Naive thymus-derived CD4-positive, alpha-beta T cell (primary cell): ENCODE results near the gene SERPINF2. TPM values are rescaled to one million over a fixed set of nuclear protein-coding genes. Genes with fewer than 3 reads are reported as not detected.
A peak's percentile ranks its signal among the peaks of the same experiment; 100 is the strongest.

Experiments used
- ATAC-seq: fragments of 150-1000 bp; cut with Tn5 transposase; 2 replicates; pipeline ENCODE4 v1.10.0; 2021; ENCODE audit warnings: mild to moderate bottlenecking, moderate library complexity
- CTCF ChIA-PET: fragments of 350-600 bp; sonication (Branson Sonifier 250); formaldehyde crosslinking; loops from one replicate; lab custom pipeline; 2021; ENCODE audit warnings: antibody characterized with exemption; lab: Charles Lee
- POLR2A ChIA-PET: fragments of 350-600 bp; sonication (Branson Sonifier 250); formaldehyde crosslinking; loops from one replicate; lab custom pipeline; 2021; ENCODE audit warnings: antibody characterized with exemption, inconsistent platforms; lab: Charles Lee
- DNase-seq, 9 donors: peaks; one replicate each; pipeline versions ENCODE4 v3.0.0 to v3.0.0-alpha.2; 2020 to 2022; ENCODE audit warnings: mixed read lengths in 1 of 9
- H3K27ac ChIP-seq: one replicate; pipeline ENCODE4 v1.7.0; 2013; ENCODE audit warnings: mild to moderate bottlenecking, low read depth, low read length, moderate library complexity
- H3K27me3 ChIP-seq, 2 donors: one replicate each; pipeline ENCODE4 v1.7.0; 2013; ENCODE audit warnings: low read length in 2 of 2, mild to moderate bottlenecking in 2 of 2, moderate library complexity in 2 of 2; ENCODE audit not compliant: control insufficient read depth in 2 of 2, insufficient read depth in 2 of 2
- H3K36me3 ChIP-seq, 3 experiments: 1 replicate in 2 of 3; 2 replicates in 1 of 3; pipeline ENCODE4 v1.7.0; 2013; ENCODE audit warnings: low read length in 3 of 3, mild to moderate bottlenecking in 3 of 3, moderate library complexity in 1 of 3; ENCODE audit not compliant: insufficient read depth in 3 of 3, control insufficient read depth in 2 of 3
- H3K4me1 ChIP-seq, 2 donors: one replicate each; pipeline ENCODE4 v1.7.0; 2013; ENCODE audit warnings: low read length in 2 of 2, mild to moderate bottlenecking in 2 of 2, moderate library complexity in 1 of 2; ENCODE audit not compliant: control insufficient read depth in 2 of 2, insufficient read depth in 2 of 2
- H3K4me3 ChIP-seq: 2 replicates; pipeline ENCODE4 v1.7.0; 2013; ENCODE audit warnings: mild to moderate bottlenecking, low read length
- H3K9me3 ChIP-seq, 3 experiments: 1 replicate in 2 of 3; 2 replicates in 1 of 3; pipeline ENCODE4 v1.7.0; 2013; ENCODE audit warnings: low read length in 3 of 3; ENCODE audit not compliant: control insufficient read depth in 2 of 3
- H3K27ac Mint-ChIP-seq, 9 donors: one replicate each; pipeline ENCODE4 v1.8.0; 2020 to 2022; ENCODE audit warnings: mixed read lengths in 9 of 9, mild to moderate bottlenecking in 8 of 9, moderate library complexity in 5 of 9, inconsistent platforms in 2 of 9
- H3K27me3 Mint-ChIP-seq, 5 donors: one replicate each; pipeline ENCODE4 v1.8.0; 2021 to 2022; ENCODE audit warnings: mixed read lengths in 5 of 5, mild to moderate bottlenecking in 1 of 5
- H3K36me3 Mint-ChIP-seq, 5 donors: one replicate each; pipeline ENCODE4 v1.8.0; 2020 to 2022; ENCODE audit warnings: mixed read lengths in 5 of 5, mild to moderate bottlenecking in 3 of 5, inconsistent platforms in 1 of 5
- H3K4me1 Mint-ChIP-seq, 7 donors: one replicate each; pipeline ENCODE4 v1.8.0; 2020 to 2022; ENCODE audit warnings: mixed read lengths in 7 of 7, mild to moderate bottlenecking in 3 of 7, inconsistent platforms in 1 of 7
- H3K4me3 Mint-ChIP-seq, 10 donors: one replicate each; pipeline ENCODE4 v1.8.0; 2020 to 2022; ENCODE audit warnings: mild to moderate bottlenecking in 10 of 10, mixed read lengths in 10 of 10, moderate library complexity in 6 of 10, inconsistent platforms in 2 of 10
- H3K9me3 Mint-ChIP-seq, 11 donors: one replicate each; pipeline ENCODE4 v1.8.0; 2020 to 2022; ENCODE audit warnings: mixed read lengths in 11 of 11, mild to moderate bottlenecking in 4 of 11, inconsistent platforms in 1 of 11, moderate library complexity in 1 of 11
- intact Hi-C, 2 donors: fragments of 100-400 bp; cut with micrococcal nuclease; formaldehyde crosslinking; loops; one replicate each; pipeline ENCODE4 v1.15.1; 2023
- polyA plus RNA-seq, 2 donors: library from polyadenylated mRNA; unstranded; fragments of 300-500 nt; fragmentation: Illumina TruSeq; gene quantifications; one replicate each; pipeline ENCODE4 v1.2.3, GENCODE V29; 2021
- total RNA-seq, 6 experiments: library from RNA in 5 of 6; stranded (reverse) in 5 of 6; gene quantifications; 1 replicate in 5 of 6; 2 replicates in 1 of 6; pipeline ENCODE4 v1.2.3 and lab custom pipeline; 2021 to 2026

The SERPINF2 gene
- total and polyA plus RNA-seq, 7 experiments from 2014 or later: 0.27 to 1.4 (median 0.65) TPM; not detected in 2

GRCh38 chr17:1785930-1786329, 43.3 kb downstream of the SERPINF2 start:
- no peaks in the 10 kb centered on the region for H3K27me3 Mint-ChIP-seq
- POLR2A ChIA-PET: no interaction called here
- no peak overlapping the region for H3K4me3 Mint-ChIP-seq
- DNase-seq (no peak), ATAC-seq (no peak)
- intact Hi-C loops: loop anchor here in 1 of 2 donors (2.0 kb wide), 1 partner anchor 65 kb away; no protein-coding TSS in a partner anchor
- H3K36me3 Mint-ChIP-seq: peaks cover 0 to 35% (median 20%) of the 10 kb centered on the region in 5 donors
- H3K27ac Mint-ChIP-seq: peak overlapping the region in 1 of 9 donors; percentile 12
- no peak overlapping the region for H3K27ac ChIP-seq
- no peaks in the 10 kb centered on the region for H3K9me3 ChIP-seq
- no peaks in the 10 kb centered on the region for H3K4me1 ChIP-seq
- CTCF ChIA-PET: no interaction called here
- H3K4me3 ChIP-seq: no peak overlapping the region
- peaks cover 0 to 18% (median 14%) of the 10 kb centered on the region in 7 donors for H3K4me1 Mint-ChIP-seq
- peaks cover 0 to 59% (median 7%) of the 10 kb centered on the region in 3 experiments for H3K36me3 ChIP-seq
- H3K9me3 Mint-ChIP-seq: no peaks in the 10 kb centered on the region
- H3K27me3 ChIP-seq: no peaks in the 10 kb centered on the region

- H3K4me1 Mint-ChIP-seq: peaks cover 2 to 20% (median 16%) of the 10 kb centered on the region in 7 donors
- Histone ChIP-seq H3K9me3 (no peaks in the 10 kb centered on the region), H3K4me1 (no peaks in the 10 kb centered on the region), H3K27ac (no peak overlapping the region), H3K36me3 (peaks cover 0 to 51% (median 7%) of the 10 kb centered on the region in 3 experiments), H3K4me3 (no peak overlapping the region), H3K27me3 (no peaks in the 10 kb centered on the region)
- intact Hi-C loops: no loop called here
- DNase-seq (no peak), ATAC-seq (no peak)
- no peaks in the 10 kb centered on the region for H3K9me3 Mint-ChIP-seq
- H3K36me3 Mint-ChIP-seq: peaks cover 0 to 34% (median 22%) of the 10 kb centered on the region in 5 donors
- POLR2A ChIA-PET: interaction anchor here (0.7 kb wide), 1 partner anchor 118 kb away, joined by 3 read pairs; no protein-coding TSS in a partner anchor
- H3K27me3 Mint-ChIP-seq: no peaks in the 10 kb centered on the region
- H3K27ac Mint-ChIP-seq: no peak overlapping the region
- CTCF ChIA-PET: interaction anchor here (1.1 kb wide), 1 partner anchor 65 kb away, joined by 5 read pairs; no protein-coding TSS in a partner anchor
- H3K4me3 Mint-ChIP-seq: no peak overlapping the region
These were observed 44.0 kb downstream of the SERPINF2 start for GRCh38 chr17:1786708-1787107.

GRCh38 chr17:1787301-1787902, 44.7 kb downstream of the SERPINF2 start:
- Histone ChIP-seq H3K4me3 (no peak overlapping the region), H3K36me3 (peaks cover 0 to 45% (median 7%) of the 10 kb centered on the region in 3 experiments), H3K27me3 (no peaks in the 10 kb centered on the region), H3K27ac (no peak overlapping the region), H3K9me3 (no peaks in the 10 kb centered on the region), H3K4me1 (no peaks in the 10 kb centered on the region)
- no peak overlapping the region for H3K4me3 Mint-ChIP-seq
- H3K27ac Mint-ChIP-seq: peak overlapping the region in 1 of 9 donors; percentile 31
- ATAC-seq (no peak), DNase-seq (no peak)
- H3K27me3 Mint-ChIP-seq: no peaks in the 10 kb centered on the region
- H3K4me1 Mint-ChIP-seq: peaks cover 2 to 20% (median 16%) of the 10 kb centered on the region in 7 donors
- no peaks in the 10 kb centered on the region for H3K9me3 Mint-ChIP-seq
- ChIA-PET POLR2A (interaction anchor here (0.7 kb wide), 1 partner anchor 118 kb away, joined by 3 read pairs; no protein-coding TSS in a partner anchor), CTCF (interaction anchor here (0.5 to 1.1 kb wide), 2 partner anchors 66 to 80 kb away, joined by 3 to 5 read pairs; no protein-coding TSS in a partner anchor)
- intact Hi-C loops: no loop called here
- H3K36me3 Mint-ChIP-seq: peaks cover 0 to 31% (median 18%) of the 10 kb centered on the region in 5 donors

DNA sequence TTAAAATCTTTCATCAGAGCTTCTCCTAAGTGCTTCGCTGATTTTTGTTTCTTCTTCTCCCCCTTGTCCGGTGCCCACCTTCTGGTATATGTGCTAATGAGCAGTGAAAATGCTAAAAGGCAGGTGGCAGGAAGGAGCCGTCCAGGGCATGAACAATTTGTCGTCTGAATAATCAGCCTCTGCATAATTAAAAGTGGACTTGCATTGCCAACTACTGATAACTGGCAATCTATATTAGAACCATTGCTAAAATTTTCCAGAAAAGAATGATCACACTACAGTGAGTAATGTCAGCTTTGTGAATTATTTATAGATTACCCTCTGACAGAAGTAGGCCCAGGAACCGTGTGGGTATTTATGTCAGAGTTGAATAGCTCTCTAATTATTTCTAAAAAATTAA, 47.3 kb downstream of the SERPINF2 start:
- DNase-seq: no peak
- H3K4me3 Mint-ChIP-seq: no peak overlapping the region
- H3K9me3 Mint-ChIP-seq: no peaks in the 10 kb centered on the region
- CTCF ChIA-PET: no interaction called here
- no peaks in the 10 kb centered on the region for H3K27me3 Mint-ChIP-seq
- intact Hi-C loops: no loop called here
- H3K4me1 Mint-ChIP-seq: peaks cover 0 to 9% (median 5%) of the 10 kb centered on the region in 7 donors
- POLR2A ChIA-PET: interaction anchor here (1.0 kb wide), 1 partner anchor 721 kb away, joined by 5 read pairs; no protein-coding TSS in a partner anchor
- Histone ChIP-seq H3K27ac (no peak overlapping the region), H3K27me3 (no peaks in the 10 kb centered on the region), H3K9me3 (no peaks in the 10 kb centered on the region), H3K4me3 (no peak overlapping the region), H3K4me1 (no peaks in the 10 kb centered on the region), H3K36me3 (peaks cover 0 to 24% (median 7%) of the 10 kb centered on the region in 3 experiments)
- H3K27ac Mint-ChIP-seq: no peak overlapping the region
- ATAC-seq: no peak
- peaks cover 0 to 24% (median 9%) of the 10 kb centered on the region in 5 donors for H3K36me3 Mint-ChIP-seq

DNA sequence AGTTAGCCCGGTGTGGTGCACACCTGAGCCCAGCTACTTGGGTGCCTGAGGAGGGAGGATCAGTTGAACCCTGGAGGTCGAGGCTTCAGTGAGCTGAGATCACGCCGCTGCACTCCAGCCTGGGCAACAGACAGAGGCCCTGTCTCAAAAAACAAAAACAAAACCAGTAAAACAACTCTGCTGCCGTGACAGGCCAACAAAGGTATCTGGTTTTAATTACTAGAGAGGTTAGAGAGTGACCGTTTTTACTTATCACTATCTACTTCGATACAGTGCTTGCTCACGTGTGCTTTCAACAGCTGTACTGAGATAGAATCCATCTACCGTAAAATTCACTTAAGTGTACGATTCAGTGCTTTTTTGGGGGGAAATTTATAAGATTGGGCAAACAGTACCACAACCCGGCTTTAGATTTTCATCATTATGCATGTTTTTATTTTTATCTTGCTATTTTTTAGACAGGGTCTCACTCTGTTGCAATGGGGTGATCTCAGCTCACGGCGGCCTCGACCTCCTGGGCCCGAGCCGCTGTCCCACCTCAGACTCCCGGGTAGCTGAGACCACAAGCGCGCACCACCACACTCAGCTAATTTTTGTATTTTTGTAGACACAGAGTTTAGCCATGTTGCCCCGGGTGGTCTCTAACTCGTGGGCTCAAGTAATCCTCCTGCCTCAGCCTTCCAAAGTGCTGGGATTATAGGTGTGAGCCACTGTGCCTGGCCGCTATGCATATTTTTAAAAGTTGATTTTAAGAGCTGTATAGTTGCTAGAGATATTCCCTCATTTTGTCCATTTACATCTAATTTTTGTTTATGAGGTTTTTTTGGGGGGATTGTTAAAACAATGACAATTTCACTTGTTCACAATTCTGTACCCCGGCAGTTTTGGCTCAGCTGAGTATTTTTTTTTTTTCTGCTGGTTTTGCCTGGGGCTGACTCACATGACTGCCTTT, 50.1 kb downstream of the SERPINF2 start:
- Histone ChIP-seq H3K27me3 (no peaks in the 10 kb centered on the region), H3K9me3 (no peaks in the 10 kb centered on the region), H3K4me1 (no peaks in the 10 kb centered on the region), H3K27ac (no peak overlapping the region), H3K4me3 (no peak overlapping the region), H3K36me3 (peaks cover 0 to 7% (median 0%) of the 10 kb centered on the region in 3 experiments)
- DNase-seq: no peak
- peaks cover 10 to 21% (median 16%) of the 10 kb centered on the region in 7 donors for H3K4me1 Mint-ChIP-seq
- POLR2A ChIA-PET: no interaction called here
- H3K36me3 Mint-ChIP-seq: peaks cover 0 to 12% (median 10%) of the 10 kb centered on the region in 5 donors
- ATAC-seq: no peak
- CTCF ChIA-PET: no interaction called here
- H3K27me3 Mint-ChIP-seq: no peaks in the 10 kb centered on the region
- peak overlapping the region in 2 of 9 donors; percentile 38 to 82 for H3K27ac Mint-ChIP-seq
- H3K4me3 Mint-ChIP-seq: no peak overlapping the region
- intact Hi-C loops: no loop called here
- H3K9me3 Mint-ChIP-seq: no peaks in the 10 kb centered on the region

DNA sequence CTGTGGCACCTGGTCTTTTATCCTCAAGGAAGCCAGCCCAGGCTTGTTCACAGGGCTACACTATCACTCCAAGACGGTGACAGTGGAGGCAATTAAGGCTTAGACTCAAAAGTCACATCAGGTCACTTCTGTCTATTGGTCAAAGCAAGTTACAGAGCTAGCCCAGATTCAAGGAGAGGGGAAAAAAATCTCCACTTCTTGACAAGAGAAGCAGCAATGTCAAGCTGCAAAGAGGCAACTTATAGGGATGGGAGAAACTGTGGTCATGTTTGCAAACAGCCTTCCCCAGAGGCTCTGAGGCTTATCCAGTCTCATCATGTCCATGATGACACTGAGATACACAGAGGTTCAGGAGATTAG, 50.8 kb downstream of the SERPINF2 start:
- intact Hi-C loops: no loop called here
- Histone ChIP-seq H3K4me3 (no peak overlapping the region), H3K9me3 (no peaks in the 10 kb centered on the region), H3K4me1 (no peaks in the 10 kb centered on the region), H3K27ac (no peak overlapping the region), H3K27me3 (no peaks in the 10 kb centered on the region), H3K36me3 (peaks cover 0 to 8% (median 0%) of the 10 kb centered on the region in 3 experiments)
- ChIA-PET POLR2A (no interaction called here), CTCF (no interaction called here)
- Mint-ChIP-seq H3K4me3 (no peak overlapping the region), H3K9me3 (no peaks in the 10 kb centered on the region), H3K36me3 (peaks cover 0 to 12% (median 10%) of the 10 kb centered on the region in 5 donors), H3K27me3 (no peaks in the 10 kb centered on the region), H3K27ac (peak overlapping the region in 2 of 9 donors; percentile 38 to 82), H3K4me1 (peaks cover 10 to 21% (median 16%) of the 10 kb centered on the region in 7 donors)
- DNase-seq: no peak
- no peak for ATAC-seq
